ENCODE data around the gene DMC1.

DNA sequence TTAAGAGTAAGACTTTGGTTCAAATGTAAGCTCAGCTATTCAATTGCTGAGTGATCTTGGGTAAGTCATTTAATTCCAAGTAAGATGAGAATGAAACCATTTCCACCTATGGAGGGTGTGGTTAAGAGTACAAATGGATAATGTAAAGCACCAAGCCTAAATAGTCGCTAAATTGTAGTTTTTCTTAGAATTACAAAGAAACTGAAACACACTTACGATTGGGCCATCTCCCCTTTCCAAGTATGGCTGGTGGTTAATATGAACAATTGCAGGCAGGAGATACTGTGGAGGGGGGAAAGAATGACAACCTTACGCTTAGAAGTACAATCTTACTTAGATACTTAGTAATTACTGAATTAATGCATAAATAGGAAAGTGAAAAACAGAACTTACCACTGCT lies 72.1 kb downstream of the DMC1 start:
- TF ChIP-seq CTCF (IDR thresholded peaks at IDR 0.05; ENCODE audit: low read depth, low read length): no peak
- TF ChIP-seq EZH2phosphoT487 (IDR thresholded peaks at IDR 0.05; ENCODE audit: low read depth): no peak
